GM21515 (cell line): ENCODE results near the gene AMIGO2.

Source experiments
- ATAC-seq: cut with Tn5 transposase; IDR thresholded peaks from one replicate; pipeline ENCODE4 v1.9.1; 2021; ENCODE audit not compliant: unreplicated experiment

Gene AMIGO2

DNA sequence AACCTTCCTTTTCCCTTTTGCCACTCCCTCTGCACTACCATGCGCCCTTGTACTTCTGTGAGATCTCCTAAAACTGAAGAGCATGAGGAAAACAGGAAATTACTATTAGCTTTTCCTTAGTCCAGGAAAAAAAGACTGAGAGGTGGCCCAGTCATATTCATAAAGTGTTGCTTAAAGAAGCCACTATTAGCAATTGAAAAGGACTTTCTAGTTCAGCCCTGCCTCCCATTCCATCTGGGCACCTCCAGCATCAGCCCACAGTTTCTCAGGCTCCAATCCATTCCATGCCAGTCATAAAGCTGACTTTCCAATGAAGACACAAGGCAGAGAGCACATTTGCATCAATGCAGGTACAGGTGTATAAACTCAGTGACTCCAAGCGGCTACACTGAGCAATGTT lies 19.9 kb upstream of the AMIGO2 start:
- no peak for ATAC-seq

DNA sequence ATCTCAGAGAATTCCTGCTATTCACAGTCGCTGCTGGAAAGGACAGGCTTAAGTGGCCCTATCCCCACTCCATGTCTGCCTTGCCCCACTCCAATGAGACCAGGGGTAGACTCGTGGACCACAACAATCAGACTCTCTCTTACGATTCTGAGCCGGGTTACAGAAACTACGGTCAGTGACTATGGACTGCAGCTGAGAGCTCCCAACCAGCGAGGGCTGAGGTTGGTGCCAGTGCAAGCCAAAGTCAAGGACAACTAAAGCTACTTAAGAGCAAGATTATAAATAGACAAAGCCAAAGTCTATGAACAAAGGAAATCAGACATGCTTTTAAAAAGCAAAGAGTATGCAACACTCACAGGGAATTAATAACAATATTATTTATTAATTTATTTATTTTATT lies 18.3 kb upstream of the AMIGO2 start:
- no peak for ATAC-seq

DNA sequence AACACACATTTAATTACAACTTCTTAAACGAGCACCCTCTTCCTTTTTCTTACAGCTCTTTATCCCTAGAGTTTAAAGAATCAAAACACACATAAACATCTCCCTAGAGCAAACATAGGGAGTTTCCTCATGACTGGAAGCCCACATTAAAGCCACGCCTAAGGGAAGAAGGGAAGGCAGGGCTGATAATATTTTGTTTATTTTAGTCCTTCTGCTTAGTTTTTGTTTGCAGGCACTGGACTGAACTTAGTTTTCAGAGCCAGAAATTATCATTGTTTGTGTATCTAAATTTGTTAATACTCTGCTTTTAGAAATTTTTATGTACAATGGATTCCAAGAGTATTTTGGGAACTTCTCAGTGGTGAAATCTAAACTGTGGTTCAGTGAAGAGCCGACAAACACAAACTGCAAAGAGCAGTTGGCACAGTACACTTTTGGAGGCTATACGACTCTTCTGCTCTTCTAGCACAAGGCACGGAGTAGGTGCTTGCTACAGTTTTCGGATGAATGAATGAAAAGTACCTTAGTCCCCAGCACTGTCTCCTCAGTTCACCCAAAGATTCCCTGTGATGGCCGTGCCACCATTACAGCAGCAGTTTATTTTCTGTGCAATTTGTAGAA lies 17.6 kb upstream of the AMIGO2 start:
- no peak for ATAC-seq

DNA sequence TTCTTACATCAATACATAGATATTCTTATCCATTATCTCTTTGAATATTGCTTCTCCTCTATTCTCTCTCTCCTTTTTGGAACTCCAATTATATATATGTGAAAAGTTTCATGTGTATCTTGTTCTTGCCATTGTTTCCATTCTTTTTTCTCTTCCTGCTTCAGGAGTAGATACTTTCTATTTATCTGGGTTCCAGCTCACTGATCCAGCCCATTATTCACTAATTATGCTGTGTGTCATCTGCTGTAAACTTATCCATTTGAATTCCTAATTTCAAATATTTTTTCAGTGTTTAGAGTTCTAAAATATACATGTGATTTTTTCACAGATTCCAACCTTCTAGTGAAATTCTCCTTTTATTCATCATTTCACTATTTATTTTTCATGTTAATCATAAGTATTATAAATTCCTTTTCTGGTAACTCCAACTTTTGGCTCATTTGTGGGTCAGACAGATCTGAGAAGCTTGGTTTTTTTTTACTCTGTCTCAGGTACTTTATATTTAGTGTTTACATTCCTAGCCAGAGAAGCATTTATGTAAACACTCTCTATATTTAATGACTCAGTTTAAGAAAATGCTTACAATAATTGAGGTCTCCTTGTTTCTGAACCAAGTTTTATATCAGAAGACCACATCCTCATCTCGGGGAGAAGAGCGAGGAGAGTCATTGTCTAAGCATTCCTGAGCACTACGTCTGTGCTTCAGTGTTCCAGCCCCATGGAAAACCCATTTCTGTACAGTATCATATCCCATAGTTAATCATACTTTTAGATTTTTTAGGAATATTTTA lies 15.9 kb upstream of the AMIGO2 start:
- ATAC-seq, result no peak

DNA sequence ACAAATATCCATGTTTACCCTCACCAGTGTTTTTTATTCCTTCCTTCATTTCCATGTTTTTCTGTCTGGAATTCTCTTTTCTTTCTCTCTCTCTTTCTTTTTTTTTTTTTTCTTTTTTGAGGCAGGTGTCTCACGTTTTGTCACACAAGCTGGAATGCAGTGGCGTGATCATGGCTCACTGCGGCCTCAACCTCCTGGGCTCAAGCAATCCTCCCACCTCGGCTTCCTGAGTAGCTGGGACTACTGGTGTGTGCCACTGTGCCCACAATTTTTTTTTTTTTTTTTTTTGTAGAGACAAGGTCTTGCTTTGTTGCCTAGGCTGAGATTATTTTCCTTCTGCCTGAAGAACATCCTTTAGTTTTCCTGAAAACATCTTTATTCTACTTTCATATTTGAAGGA lies 15.0 kb upstream of the AMIGO2 start:
- ATAC-seq, result no peak

DNA sequence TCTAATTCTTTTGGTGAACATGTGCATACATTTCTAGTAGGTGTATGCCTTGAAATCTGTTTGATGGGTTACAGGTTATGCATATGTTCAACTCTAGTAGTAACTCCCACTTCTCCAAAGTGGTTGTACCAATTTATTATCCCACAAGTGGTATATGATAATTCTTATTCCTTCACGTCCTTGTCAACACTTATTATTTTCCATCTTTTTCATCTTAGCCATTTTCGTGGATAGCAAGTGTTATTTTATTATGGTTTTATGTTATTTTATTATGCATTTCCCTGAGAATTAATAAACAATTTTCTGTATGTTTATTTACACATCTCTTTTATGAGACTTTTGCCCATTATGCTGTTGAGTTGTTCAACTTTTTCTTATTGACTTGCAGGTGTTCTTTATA lies 11.2 kb upstream of the AMIGO2 start:
- no peak for ATAC-seq

DNA sequence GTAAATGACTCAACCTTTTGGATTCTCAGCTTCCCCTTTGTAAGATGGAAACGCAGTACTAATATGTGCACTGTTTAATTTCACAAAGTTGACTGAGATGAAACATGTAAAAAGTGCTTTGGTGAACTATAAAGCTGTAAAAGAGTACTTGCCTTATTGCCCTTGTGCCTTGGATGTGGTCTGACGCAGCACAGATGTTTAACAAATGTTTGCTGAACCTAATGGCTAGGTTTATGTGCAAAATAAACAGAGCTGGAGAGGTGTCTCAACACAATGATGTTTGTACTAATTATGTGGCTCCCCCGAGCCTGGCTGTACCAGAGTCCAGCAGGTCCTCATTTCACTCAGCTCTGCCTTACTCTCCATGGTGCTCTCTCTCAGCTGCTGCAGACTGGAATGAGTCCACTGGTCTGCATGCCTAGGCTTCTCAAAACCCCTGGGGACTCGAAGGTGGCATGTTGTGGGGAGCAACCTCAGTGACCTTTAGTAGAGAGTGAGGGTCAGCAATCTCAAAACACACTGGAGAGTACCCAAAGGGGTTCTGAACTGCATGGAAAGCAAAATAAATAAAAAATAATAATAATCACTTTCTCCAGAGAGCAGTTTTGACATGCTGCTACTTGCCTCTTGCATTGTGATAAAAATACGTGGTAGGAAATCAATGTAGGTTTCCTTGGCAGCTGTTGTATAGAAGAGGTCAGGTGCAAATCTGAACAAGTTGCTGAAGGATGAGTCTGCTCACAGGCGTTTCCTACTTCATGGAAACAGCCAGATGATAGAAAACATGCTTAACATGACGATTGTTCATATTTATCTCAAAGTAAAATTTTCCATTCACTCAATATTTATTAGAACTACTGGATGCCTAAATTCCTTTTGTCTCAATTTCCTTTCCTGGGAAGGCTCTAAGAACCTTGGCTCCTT lies 8.5 kb upstream of the AMIGO2 start:
- ATAC-seq, result no peak

DNA sequence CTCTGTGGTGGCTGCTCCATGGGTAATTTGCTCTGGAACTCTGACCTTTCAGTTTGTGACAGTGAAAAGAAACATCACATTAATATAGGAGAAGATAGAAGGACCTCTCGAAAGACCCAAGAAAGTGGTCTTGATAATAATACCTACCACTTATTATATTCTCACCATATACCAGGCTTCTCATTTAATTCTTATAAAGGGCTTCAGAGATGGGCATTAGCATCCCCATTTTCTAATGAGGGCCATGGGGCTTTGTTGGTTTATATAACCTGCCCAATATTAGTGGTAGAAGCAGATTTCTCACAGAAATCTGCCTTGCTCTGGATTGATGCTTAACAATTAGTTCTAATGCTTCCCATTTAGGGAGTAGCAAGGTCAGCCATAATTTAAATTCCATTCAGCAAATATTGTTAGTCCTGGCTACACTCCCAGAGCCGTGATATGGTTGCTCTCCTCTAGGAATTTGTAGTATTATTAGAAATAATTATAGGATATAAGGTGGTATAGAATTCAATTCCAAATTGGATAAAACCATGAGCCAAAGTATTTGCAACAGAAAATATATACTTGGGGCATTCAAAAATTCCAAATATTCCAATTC lies 7.4 kb upstream of the AMIGO2 start:
- no peak for ATAC-seq

DNA sequence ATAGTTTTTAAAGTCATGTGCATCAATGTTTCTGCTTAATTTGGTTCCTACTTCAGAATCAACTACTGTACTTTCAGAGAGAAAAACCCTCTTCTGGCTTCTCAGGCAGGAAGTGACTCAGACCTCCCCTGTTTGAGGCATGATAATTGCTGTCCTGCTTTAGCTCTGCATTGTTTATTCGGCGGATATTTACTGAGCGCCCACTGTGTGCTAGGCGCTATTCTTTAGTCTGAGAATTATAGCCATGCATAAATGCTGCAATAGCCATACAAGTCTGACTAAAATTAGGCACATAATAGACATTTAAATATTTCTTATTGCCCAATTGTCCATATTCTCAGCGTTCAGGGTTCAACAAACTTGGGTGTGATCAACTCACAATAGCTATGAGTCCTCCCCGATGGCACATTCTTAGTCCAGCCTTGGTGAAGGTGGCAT lies 6.1 kb upstream of the AMIGO2 start:
- no peak for ATAC-seq

DNA sequence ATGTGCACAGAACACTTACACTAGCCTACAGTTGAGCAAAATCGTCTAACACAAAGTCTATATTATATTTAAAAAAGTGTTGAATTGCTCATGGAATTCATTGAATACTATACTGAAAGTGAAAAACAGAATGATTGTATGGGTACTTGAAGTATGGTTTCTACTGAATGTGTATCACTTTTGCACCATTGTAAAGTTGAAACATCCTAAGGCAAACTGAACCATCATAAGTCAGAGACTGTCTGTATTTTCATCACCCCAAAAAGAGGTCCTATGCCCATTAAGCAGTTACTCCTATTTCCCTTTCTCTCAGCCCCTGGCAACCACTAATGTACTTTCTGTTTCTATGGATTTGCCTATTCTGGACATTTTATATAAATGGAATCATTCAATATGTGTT lies 4.4 kb upstream of the AMIGO2 start:
- no peak for ATAC-seq

DNA sequence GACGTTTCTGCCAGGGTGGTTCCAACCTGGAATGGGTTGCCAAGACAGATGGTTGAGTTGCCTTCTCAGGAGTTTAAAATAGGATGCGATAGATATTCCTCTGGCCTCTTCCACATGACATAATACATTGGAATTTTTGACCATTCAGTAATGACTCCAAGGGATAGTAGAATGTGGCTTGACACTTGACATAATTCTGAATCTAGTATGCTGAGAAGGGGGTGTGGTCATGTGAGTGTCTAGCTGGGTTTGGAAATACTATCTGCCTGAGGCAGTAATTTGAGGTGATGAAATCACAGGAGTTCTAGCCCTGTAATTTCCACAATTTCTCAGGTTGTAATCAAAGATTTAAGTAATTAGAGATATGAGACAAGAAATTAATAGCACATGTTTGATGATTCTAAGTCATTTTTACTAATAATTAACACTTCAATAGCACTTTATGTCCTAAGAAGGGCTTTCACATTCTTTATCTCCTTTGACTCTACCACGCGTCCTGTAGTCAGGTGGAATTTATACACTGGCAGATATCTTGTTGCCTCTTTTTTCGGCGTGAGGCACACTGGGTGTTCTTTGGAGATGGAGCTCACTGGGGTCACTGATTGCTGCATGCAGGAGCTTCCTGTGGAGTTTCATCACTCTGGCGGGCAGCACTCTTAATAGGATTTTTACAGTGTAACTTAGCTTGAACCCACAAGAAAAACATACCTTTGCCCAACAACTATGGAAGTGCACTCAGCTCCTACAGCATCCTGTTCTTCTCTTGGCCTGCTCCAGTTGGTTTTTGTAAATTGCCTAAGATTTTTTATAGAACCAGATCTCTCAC lies 3.2 kb upstream of the AMIGO2 start:
- no peak for ATAC-seq

DNA sequence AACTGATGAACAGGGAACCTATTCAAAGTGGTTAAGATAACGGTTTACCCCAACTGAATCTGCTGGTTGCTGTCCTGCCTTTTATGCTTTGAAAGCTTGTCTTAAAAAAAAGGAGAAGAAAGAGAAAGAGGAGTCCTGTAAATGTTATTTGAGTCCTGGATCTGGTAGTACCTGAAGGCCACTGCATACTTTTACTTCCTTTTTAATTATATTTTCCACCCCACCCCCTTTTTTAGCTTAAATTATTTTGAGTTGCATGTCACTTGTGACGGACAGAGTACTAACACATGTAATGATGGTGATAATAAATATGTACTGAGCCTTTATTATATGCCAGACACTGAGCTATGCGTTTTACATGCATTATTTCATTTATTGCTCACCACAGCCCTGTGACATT lies 2.5 kb upstream of the AMIGO2 start:
- ATAC-seq, result no peak

DNA sequence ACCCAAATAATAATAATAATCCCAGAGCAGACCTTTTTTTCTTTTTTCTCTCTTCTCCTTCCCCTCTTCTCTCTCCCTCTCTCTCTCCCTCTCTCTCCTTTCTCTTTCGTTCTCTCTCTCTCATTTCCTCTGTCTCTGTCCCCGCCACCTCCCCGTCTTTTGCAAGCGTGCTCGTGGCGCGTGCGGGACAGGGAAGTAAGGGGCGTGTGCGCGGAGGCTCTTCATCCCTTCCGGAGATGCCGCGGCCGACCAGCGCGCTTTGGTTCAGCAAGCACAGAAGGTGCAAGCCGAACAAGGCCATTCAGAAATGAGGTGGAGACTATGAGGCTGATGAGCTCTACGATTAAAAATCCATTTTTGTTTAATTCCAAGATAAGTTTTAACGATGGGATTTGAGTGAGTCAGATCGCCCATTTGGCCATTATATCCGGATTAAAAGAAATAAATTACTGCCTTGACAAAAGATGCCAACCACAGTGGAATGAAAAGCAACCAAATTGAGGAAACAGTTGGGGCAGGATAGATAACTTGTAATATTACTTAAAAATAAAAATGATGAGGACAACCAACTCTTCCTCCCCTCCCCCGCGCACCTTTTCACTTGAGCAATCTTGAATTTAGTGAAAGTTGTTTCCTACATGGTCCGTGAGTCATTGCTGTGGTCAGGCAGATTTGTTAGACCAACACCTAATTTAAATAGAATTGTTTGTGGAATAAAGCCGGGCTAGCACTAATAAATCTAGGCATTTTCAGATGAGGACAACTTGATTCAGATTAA lies 1.2 kb upstream of the AMIGO2 start:
- ATAC-seq, result no peak

DNA sequence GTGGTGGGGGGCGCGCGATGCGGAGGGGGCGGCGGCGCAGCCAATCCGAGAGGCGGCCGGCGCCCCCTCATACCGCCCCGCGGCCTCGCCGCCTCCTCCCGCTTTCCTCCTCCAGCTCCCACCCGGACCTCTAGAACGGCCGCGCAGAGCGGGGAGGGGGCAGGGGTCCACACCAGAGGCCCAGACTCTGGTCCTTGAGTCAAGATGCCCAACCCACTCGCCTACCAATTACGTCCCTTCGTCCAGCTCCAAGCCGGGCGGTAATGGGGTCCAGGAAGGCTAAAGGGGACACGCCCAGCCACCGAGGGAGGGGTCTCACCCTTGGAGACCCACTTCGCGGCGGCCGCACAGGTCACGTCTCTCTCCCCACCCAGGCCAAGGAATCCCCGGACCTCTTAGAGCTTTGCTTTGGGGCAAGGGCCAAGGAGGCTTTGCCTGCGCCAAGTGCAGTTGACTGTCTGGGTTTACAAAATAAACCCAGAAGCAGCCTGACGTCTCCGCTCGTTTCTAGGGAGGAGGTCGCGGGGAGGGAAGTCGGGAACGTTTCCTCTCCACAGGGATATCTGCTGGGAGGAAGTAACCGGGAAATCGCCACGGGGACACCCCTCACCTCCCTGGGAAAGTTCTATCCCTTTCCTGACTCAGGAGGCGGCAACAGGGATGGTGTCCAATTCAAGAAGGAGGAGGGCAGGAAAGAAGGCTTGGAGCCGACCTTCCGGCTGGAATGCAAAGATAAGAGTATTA lies 394 bp upstream of the AMIGO2 start:
- ATAC-seq, result no peak

DNA sequence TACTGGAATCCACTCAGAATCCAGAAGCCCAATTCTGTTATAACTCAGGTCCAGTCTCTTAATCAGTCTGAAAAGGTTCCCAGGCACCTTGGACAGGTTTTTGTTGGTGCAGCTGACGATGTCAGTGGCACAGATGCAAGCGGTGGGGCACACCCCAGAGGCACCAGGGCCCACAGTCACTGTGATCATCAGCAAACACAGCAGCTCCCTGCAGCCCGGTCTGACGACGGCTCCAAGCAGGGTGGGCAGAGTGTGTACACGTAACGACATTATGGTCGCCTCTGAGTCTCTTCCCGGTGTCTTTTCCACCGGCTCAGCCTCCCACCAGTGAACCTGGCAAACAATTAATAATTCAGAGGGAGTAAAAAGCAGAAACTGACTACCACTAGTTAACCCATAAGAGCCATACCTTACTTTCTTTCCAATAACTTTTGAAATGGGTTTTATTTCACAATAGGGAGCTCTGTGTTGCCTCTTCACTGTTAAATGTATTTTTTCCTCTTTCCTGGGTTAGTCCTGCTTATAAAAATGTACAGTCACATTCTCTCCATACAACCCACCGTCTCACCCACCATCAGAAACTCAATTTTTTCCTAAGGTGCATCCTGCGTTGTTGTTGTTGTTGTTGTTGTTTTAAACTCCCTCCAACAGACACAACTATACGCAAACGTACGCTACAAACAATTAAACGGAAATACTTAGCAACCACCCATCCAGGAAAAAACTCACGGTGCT lies 859 bp downstream of the AMIGO2 start:
- no peak for ATAC-seq

DNA sequence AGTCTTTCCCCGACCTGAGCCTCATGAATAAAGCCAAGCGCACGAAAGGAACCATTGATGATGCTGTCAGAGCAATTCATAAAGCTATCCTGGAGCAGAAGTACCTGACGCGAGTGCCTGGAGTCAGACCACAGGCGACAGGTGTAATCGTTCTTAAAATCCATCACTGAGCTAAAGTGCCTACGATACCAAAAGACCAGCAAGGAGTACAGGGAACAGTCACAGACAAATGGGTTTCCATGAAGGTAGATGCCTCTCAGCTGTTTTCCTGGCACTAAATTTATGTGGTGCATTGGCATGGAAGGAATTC lies 1.7 kb downstream of the AMIGO2 start:
- ATAC-seq, result no peak

DNA sequence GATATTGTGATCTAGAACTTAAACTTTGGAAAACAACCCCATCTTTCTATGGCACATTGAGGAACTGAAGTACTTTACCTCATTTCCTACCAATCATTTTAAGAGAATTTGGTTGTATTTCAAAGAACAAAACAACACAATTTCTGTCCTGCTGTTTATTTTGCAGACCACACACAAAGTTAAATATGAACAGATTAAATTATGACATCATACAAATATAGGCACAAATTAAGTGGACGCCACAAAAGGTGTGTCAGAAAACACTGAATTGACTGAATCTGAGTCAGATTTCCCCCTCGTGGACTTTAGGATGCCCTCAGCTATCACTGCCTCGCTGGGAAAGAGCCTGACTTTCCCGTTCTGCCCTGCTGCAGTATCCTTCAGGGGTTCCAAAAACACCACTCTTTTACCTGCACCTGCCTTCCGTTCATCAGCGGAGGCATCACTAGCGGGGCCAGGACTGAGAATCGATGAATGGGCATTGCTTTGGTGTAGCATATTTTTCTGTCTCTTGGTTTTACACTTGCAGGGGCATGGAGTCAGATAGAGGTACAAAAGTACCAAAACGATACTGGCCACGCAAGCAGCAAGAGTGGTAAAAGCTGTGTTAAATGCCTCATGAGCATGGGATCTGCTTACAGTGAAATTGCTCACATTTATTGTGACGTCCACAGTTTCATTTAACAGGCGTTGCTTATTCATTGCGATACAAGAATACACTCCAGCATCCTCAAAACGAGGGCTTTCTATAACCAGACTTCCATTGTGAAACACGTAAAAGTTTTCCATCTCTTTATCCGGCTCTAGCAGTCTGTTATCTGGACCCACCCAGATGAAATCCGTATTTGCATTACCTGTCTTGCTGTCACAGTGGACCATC lies 2.3 kb downstream of the AMIGO2 start:
- no peak for ATAC-seq
